ENCODE data around the gene WHAMM. TPM values are rescaled to one million over a fixed set of nuclear protein-coding genes. Genes with fewer than 3 reads are reported as not detected.

The WHAMM gene
- total RNA-seq, 1 donor from 2014 or later, result 9.4 TPM

DNA sequence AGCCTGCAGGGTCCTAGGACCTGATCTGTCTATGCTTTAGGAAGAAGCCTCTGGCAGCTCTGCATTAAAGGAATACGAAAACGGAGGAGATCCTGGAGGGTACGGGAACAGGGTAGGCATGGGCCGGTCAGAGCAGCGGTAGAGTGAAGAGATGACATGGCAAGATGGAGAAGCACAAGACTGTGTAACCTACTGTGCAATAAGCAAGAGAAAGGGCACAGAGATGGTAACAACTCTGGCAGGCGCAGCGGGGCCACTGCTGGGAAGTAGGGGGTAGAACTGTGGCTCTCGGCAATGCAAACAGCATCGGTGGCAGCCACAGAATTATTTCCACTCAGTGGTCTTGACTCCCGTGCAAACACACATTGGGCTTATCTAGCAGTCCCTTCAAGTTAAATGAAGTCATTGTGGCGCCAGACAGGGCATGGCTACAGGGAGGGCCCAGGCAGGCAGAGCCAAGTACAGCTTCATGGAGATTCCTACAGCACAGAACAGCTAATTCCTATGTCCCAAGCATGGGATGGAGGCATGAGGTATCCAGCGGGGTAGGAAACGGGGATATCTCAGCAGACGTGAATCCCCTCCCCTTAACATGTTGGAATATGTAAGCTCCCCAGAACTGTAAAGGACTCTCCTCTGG, 28.8 kb downstream of the WHAMM start:
- Histone ChIP-seq H4K20me1 (ENCODE audit: insufficient read depth, low read length) (no peaks in the 10 kb centered on the region), H3K4me2 (ENCODE audit: low read length) (no peak overlapping the region), H3K9ac (ENCODE audit: low read length) (no peak overlapping the region), H3K27ac (ENCODE audit: low read depth, low read length) (no peak overlapping the region), H3K27me3 (ENCODE audit: insufficient read depth, low read length) (no peaks in the 10 kb centered on the region), H3K4me1 (ENCODE audit: insufficient read depth, low read length) (peaks cover 4% of the 10 kb centered on the region), H2AFZ (ENCODE audit: low read depth, low read length) (no peak overlapping the region), H3K9me3 (ENCODE audit: insufficient read depth, low read depth, low read length) (no peaks in the 10 kb centered on the region), H3K4me3 (ENCODE audit: insufficient read depth, low read depth, low read length) (no peak overlapping the region), H3K79me2 (ENCODE audit: insufficient read depth, low read length) (peaks cover 4% of the 10 kb centered on the region), H3K36me3 (ENCODE audit: insufficient read depth, low read length) (peaks cover 27% of the 10 kb centered on the region)
- DNase-seq (ENCODE audit: low read depth), result no peak
- H3K27me3 Mint-ChIP-seq (ENCODE audit: low read depth, unreplicated experiment), result no peaks in the 10 kb centered on the region
- no peak for FAIRE-seq
- H3K4me1 Mint-ChIP-seq (ENCODE audit: low read depth, unreplicated experiment), result peaks cover 2% of the 10 kb centered on the region
- H3K36me3 Mint-ChIP-seq (ENCODE audit: low read depth, unreplicated experiment), result peaks cover 20% of the 10 kb centered on the region
- H3K4me3 Mint-ChIP-seq (ENCODE audit: unreplicated experiment), result no peak overlapping the region
- no peaks in the 10 kb centered on the region for H3K9me3 Mint-ChIP-seq (ENCODE audit: unreplicated experiment)
- TF ChIP-seq, protein P1, sequence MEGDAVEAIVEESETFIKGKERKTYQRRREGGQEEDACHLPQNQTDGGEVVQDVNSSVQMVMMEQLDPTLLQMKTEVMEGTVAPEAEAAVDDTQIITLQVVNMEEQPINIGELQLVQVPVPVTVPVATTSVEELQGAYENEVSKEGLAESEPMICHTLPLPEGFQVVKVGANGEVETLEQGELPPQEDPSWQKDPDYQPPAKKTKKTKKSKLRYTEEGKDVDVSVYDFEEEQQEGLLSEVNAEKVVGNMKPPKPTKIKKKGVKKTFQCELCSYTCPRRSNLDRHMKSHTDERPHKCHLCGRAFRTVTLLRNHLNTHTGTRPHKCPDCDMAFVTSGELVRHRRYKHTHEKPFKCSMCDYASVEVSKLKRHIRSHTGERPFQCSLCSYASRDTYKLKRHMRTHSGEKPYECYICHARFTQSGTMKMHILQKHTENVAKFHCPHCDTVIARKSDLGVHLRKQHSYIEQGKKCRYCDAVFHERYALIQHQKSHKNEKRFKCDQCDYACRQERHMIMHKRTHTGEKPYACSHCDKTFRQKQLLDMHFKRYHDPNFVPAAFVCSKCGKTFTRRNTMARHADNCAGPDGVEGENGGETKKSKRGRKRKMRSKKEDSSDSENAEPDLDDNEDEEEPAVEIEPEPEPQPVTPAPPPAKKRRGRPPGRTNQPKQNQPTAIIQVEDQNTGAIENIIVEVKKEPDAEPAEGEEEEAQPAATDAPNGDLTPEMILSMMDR (IDR thresholded peaks at IDR 0.05; ENCODE audit: insufficient read depth, low read depth, low read length), result no peak
- no peak for TF ChIP-seq EZH2 (IDR thresholded peaks at IDR 0.05; ENCODE audit: insufficient read depth, low read length)
- no peak overlapping the region for H3K27ac Mint-ChIP-seq (ENCODE audit: unreplicated experiment)

- Mint-ChIP-seq H3K4me1 (ENCODE audit: low read depth, unreplicated experiment) (no peaks in the 10 kb centered on the region), H3K9me3 (ENCODE audit: unreplicated experiment) (no peaks in the 10 kb centered on the region), H3K27ac (ENCODE audit: unreplicated experiment) (no peak overlapping the region), H3K36me3 (ENCODE audit: low read depth, unreplicated experiment) (peaks cover 18% of the 10 kb centered on the region), H3K4me3 (ENCODE audit: unreplicated experiment) (no peak overlapping the region), H3K27me3 (ENCODE audit: low read depth, unreplicated experiment) (no peaks in the 10 kb centered on the region)
- Histone ChIP-seq H3K27ac (ENCODE audit: low read depth, low read length) (no peak overlapping the region), H3K4me2 (ENCODE audit: low read length) (no peak overlapping the region), H3K4me1 (ENCODE audit: insufficient read depth, low read length) (no peaks in the 10 kb centered on the region), H3K9me3 (ENCODE audit: insufficient read depth, low read depth, low read length) (no peaks in the 10 kb centered on the region), H2AFZ (ENCODE audit: low read depth, low read length) (no peak overlapping the region), H3K9ac (ENCODE audit: low read length) (no peak overlapping the region), H3K79me2 (ENCODE audit: insufficient read depth, low read length) (peaks cover 4% of the 10 kb centered on the region), H3K4me3 (ENCODE audit: insufficient read depth, low read depth, low read length) (no peak overlapping the region), H4K20me1 (ENCODE audit: insufficient read depth, low read length) (no peaks in the 10 kb centered on the region), H3K27me3 (ENCODE audit: insufficient read depth, low read length) (no peaks in the 10 kb centered on the region), H3K36me3 (ENCODE audit: insufficient read depth, low read length) (peaks cover 24% of the 10 kb centered on the region)
- FAIRE-seq (no peak), DNase-seq (ENCODE audit: low read depth) (no peak)
- TF ChIP-seq, protein P1 (IDR thresholded peaks at IDR 0.05; ENCODE audit: insufficient read depth, low read depth, low read length), result no peak
- TF ChIP-seq EZH2 (IDR thresholded peaks at IDR 0.05; ENCODE audit: insufficient read depth, low read length), result no peak
These were observed 29.7 kb downstream of the WHAMM start for GRCh38 chr15:82839136-82839535.

DNA sequence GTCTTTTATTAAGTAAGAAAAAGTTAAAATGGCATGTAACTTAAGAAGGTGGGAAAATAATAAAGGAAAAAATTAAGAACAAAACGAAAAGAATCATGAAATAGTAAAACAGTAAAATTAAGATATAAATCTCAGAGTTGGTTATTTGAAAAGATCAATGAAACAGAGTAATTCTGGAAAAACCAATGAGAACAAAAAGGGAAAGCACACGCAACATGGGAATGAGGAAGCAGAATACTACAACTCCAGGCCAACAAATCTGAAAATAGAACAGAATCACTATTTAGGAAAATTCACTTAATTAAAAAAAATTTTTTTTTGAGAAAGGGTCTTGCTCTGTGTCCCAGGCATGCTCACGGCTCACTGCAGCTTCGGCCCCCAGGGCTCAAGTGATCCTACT, 30.7 kb downstream of the WHAMM start:
- H3K36me3 Mint-ChIP-seq (ENCODE audit: low read depth, unreplicated experiment), result peaks cover 18% of the 10 kb centered on the region

More for the DNA sequence above, 30.7 kb downstream of the WHAMM start:
- Histone ChIP-seq H3K9ac (ENCODE audit: low read length) (no peak overlapping the region), H3K79me2 (ENCODE audit: insufficient read depth, low read length) (peaks cover 4% of the 10 kb centered on the region), H3K27ac (ENCODE audit: low read depth, low read length) (no peak overlapping the region), H2AFZ (ENCODE audit: low read depth, low read length) (no peak overlapping the region), H3K4me1 (ENCODE audit: insufficient read depth, low read length) (no peaks in the 10 kb centered on the region), H3K9me3 (ENCODE audit: insufficient read depth, low read depth, low read length) (no peaks in the 10 kb centered on the region), H3K4me2 (ENCODE audit: low read length) (no peak overlapping the region), H3K36me3 (ENCODE audit: insufficient read depth, low read length) (peaks cover 16% of the 10 kb centered on the region), H3K27me3 (ENCODE audit: insufficient read depth, low read length) (no peaks in the 10 kb centered on the region), H3K4me3 (ENCODE audit: insufficient read depth, low read depth, low read length) (no peak overlapping the region), H4K20me1 (ENCODE audit: insufficient read depth, low read length) (no peaks in the 10 kb centered on the region)
- Mint-ChIP-seq H3K9me3 (ENCODE audit: unreplicated experiment) (no peaks in the 10 kb centered on the region), H3K4me3 (ENCODE audit: unreplicated experiment) (no peak overlapping the region), H3K27ac (ENCODE audit: unreplicated experiment) (no peak overlapping the region), H3K27me3 (ENCODE audit: low read depth, unreplicated experiment) (no peaks in the 10 kb centered on the region), H3K4me1 (ENCODE audit: low read depth, unreplicated experiment) (peaks cover 4% of the 10 kb centered on the region)
- no peak for TF ChIP-seq EZH2 (IDR thresholded peaks at IDR 0.05; ENCODE audit: insufficient read depth, low read length)
- TF ChIP-seq, protein P1 (IDR thresholded peaks at IDR 0.05; ENCODE audit: insufficient read depth, low read depth, low read length), result no peak
- FAIRE-seq (no peak), DNase-seq (ENCODE audit: low read depth) (no peak)

All from astrocyte (in vitro differentiated cells and primary cell).